HEK293 (cell line): Measurements from ENCODE around the gene SULT4A1.
A peak's percentile ranks its signal among the peaks of the same experiment; 100 is the strongest.

Experiments
- CTCF ChIP-seq: fragments of 450-650 bp; formaldehyde crosslinking; IDR thresholded peaks from 2 replicates; pipeline ENCODE4 v1.5.1; 2016; ENCODE audit warnings: missing biosample characterization, missing genetic modification characterization
- ZNF660 ChIP-seq: fragments of 450-650 bp; IDR thresholded peaks from 2 replicates; pipeline ENCODE4 v1.5.1; 2018; ENCODE audit warnings: missing biosample characterization, mild to moderate bottlenecking, missing genetic modification characterization

GRCh38 chr22:43848366-43849171 is 13.7 kb downstream of the SULT4A1 start:
- peak; percentile 54; the same call in 1 of the 2 replicates for TF ChIP-seq CTCF (tag by site-specific recombination)
- TF ChIP-seq ZNF660: no peak; the same call in 1 of the 2 replicates
